Measurements from ENCODE around the gene ZDHHC20.

- TF ChIP-seq EZH2 (IDR thresholded peaks at IDR 0.05; ENCODE audit: low read length, unreplicated experiment), result no peak
- TF ChIP-seq, protein P1, sequence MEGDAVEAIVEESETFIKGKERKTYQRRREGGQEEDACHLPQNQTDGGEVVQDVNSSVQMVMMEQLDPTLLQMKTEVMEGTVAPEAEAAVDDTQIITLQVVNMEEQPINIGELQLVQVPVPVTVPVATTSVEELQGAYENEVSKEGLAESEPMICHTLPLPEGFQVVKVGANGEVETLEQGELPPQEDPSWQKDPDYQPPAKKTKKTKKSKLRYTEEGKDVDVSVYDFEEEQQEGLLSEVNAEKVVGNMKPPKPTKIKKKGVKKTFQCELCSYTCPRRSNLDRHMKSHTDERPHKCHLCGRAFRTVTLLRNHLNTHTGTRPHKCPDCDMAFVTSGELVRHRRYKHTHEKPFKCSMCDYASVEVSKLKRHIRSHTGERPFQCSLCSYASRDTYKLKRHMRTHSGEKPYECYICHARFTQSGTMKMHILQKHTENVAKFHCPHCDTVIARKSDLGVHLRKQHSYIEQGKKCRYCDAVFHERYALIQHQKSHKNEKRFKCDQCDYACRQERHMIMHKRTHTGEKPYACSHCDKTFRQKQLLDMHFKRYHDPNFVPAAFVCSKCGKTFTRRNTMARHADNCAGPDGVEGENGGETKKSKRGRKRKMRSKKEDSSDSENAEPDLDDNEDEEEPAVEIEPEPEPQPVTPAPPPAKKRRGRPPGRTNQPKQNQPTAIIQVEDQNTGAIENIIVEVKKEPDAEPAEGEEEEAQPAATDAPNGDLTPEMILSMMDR (conservative IDR thresholded peaks at IDR 0.05; ENCODE audit: low read depth, low read length), result no peak
- no peak for TF ChIP-seq EZH2phosphoT487 (IDR thresholded peaks at IDR 0.05; ENCODE audit: borderline replicate concordance, low read length)
Observed at GRCh38 chr13:21324803-21325202, 134.3 kb downstream of the ZDHHC20 start.
